Osteoblast (primary cell): ENCODE measurements around the gene PUDP. TPM values are rescaled to one million over a fixed set of nuclear protein-coding genes. Genes with fewer than 3 reads are reported as not detected.
"Not testable (repeated sequence)": the region's sequence is repeated elsewhere in the genome, so short reads cannot be mapped to it uniquely, and the experiment has no call there.

Experiments used
- DNase-seq: peaks from one replicate; pipeline ENCODE4 v3.0.0; 2011; ENCODE audit warnings: low spot score, mixed read lengths; ENCODE audit not compliant: insufficient read length; ENCODE audit errors: missing footprints
- H2AFZ ChIP-seq: 2 replicates; pipeline ENCODE4 v1.6.0; 2011; ENCODE audit warnings: mild to moderate bottlenecking, low read length
- H3K27ac ChIP-seq: 2 replicates; pipeline ENCODE4 v1.5.1; 2011; ENCODE audit warnings: mild to moderate bottlenecking, low read depth, low read length, moderate library complexity
- H3K27me3 ChIP-seq: 2 replicates; pipeline ENCODE4 v1.6.0; 2012; ENCODE audit warnings: mild to moderate bottlenecking, control low read depth, inconsistent platforms, low read length, moderate library complexity; ENCODE audit not compliant: insufficient read depth
- H3K36me3 ChIP-seq: 2 replicates; pipeline ENCODE4 v1.5.1; 2011; ENCODE audit warnings: mild to moderate bottlenecking, low read length, control low read depth, moderate library complexity; ENCODE audit not compliant: insufficient read depth
- H3K4me1 ChIP-seq: 2 replicates; pipeline ENCODE4 v1.5.1; 2011; ENCODE audit warnings: mild to moderate bottlenecking, low read length, control low read depth, moderate library complexity; ENCODE audit not compliant: insufficient read depth
- H3K4me2 ChIP-seq: 2 replicates; pipeline ENCODE4 v1.6.0; 2011; ENCODE audit warnings: mild to moderate bottlenecking, low read length; ENCODE audit not compliant: insufficient read depth
- H3K4me3 ChIP-seq: fragments of 200-600 bp; sonication (generic); 3 replicates; pipeline ENCODE4 v1.5.1; 2012; ENCODE audit warnings: mild to moderate bottlenecking, low read length, inconsistent platforms; ENCODE audit not compliant: insufficient read depth
- H3K79me2 ChIP-seq: 2 replicates; pipeline ENCODE4 v1.6.0; 2012; ENCODE audit warnings: mild to moderate bottlenecking, low read length, control low read depth, inconsistent platforms; ENCODE audit not compliant: insufficient read depth
- H3K9me3 ChIP-seq: 2 replicates; pipeline ENCODE4 v1.5.1; 2011; ENCODE audit warnings: low read depth, low read length, control low read depth
- H4K20me1 ChIP-seq: 2 replicates; pipeline ENCODE4 v1.6.0; 2012; ENCODE audit warnings: mild to moderate bottlenecking, low read length, control low read depth; ENCODE audit not compliant: insufficient read depth
- total RNA-seq: library from RNA; depleted of rRNA; stranded (reverse); fragments of >200 nt; gene quantifications from 2 replicates; pipeline ENCODE4 v1.2.3, GENCODE V29; 2012
- TF ChIP-seq, protein P1 (sequence below): IDR thresholded peaks from 2 replicates; pipeline ENCODE4 v1.5.1; 2011; ENCODE audit warnings: mild to moderate bottlenecking, low read depth, low read length, moderate library complexity; ENCODE audit errors: extremely low read depth

Gene PUDP
- total RNA-seq, 1 donor: 6.5 TPM

- Histone ChIP-seq H3K27me3 (no peaks in the 10 kb centered on the region), H3K4me1 (no peaks in the 10 kb centered on the region), H3K36me3 (no peaks in the 10 kb centered on the region), H4K20me1 (no peaks in the 10 kb centered on the region), H3K9me3 (no peaks in the 10 kb centered on the region), H2AFZ (no peak overlapping the region), H3K4me3 (no peak overlapping the region), H3K79me2 (no peaks in the 10 kb centered on the region), H3K4me2 (no peak overlapping the region), H3K27ac (no peak overlapping the region)
- TF ChIP-seq, protein P1, sequence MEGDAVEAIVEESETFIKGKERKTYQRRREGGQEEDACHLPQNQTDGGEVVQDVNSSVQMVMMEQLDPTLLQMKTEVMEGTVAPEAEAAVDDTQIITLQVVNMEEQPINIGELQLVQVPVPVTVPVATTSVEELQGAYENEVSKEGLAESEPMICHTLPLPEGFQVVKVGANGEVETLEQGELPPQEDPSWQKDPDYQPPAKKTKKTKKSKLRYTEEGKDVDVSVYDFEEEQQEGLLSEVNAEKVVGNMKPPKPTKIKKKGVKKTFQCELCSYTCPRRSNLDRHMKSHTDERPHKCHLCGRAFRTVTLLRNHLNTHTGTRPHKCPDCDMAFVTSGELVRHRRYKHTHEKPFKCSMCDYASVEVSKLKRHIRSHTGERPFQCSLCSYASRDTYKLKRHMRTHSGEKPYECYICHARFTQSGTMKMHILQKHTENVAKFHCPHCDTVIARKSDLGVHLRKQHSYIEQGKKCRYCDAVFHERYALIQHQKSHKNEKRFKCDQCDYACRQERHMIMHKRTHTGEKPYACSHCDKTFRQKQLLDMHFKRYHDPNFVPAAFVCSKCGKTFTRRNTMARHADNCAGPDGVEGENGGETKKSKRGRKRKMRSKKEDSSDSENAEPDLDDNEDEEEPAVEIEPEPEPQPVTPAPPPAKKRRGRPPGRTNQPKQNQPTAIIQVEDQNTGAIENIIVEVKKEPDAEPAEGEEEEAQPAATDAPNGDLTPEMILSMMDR: no peak
- no peak for DNase-seq
Observed at GRCh38 chrX:7025471-7025870, 122.5 kb downstream of the PUDP start.

DNA sequence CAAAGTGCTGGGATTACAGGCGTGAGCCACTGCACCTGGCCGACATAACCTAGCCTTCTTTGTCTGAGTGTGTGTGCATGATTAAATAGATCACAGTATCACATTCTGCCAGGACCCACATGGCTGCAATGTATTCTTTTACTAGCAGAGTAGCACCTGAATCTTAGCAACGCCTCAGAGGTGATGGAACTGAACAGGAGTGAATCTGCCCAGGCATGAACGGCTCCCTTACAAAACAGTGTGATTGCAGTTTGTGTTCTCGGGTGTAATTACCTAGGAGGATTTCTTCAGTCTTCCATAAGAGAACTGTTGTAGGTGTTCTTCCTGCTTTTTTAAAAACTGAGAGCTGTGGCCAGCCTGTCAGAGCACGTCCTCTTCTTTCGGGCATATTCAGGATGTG is 123.1 kb downstream of the PUDP start:
- TF ChIP-seq, protein P1: no peak
- Histone ChIP-seq H3K4me3 (no peak overlapping the region), H3K36me3 (no peaks in the 10 kb centered on the region), H3K9me3 (no peaks in the 10 kb centered on the region), H3K4me2 (no peak overlapping the region), H3K27me3 (no peaks in the 10 kb centered on the region), H2AFZ (no peak overlapping the region), H4K20me1 (no peaks in the 10 kb centered on the region), H3K27ac (no peak overlapping the region), H3K79me2 (no peaks in the 10 kb centered on the region), H3K4me1 (no peaks in the 10 kb centered on the region)
- DNase-seq: no peak

DNA sequence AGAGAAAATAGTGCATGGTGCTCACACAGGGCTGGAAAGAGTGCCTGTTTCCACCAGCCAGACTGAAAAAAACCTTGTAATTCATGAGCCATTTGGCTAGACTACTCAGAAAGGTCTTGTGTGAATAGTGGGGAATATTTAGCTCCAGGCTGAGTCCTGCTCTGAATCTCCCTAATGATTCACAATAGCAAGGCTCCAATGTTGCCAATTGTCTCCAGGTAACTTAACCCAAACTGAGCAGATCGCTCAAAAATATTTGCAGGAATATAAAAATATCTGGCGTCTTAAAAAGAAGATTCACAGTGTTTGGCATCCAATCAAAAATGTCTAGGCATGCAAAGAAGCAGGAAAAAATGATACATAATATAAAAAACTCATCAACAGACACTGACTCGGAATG is 125.0 kb downstream of the PUDP start:
- not testable (repeated sequence) for H3K4me3 ChIP-seq, H3K4me2 ChIP-seq, H3K27ac ChIP-seq, H3K4me1 ChIP-seq, H4K20me1 ChIP-seq, H3K27me3 ChIP-seq, H3K79me2 ChIP-seq, H3K36me3 ChIP-seq, H2AFZ ChIP-seq, DNase-seq, H3K9me3 ChIP-seq

DNA sequence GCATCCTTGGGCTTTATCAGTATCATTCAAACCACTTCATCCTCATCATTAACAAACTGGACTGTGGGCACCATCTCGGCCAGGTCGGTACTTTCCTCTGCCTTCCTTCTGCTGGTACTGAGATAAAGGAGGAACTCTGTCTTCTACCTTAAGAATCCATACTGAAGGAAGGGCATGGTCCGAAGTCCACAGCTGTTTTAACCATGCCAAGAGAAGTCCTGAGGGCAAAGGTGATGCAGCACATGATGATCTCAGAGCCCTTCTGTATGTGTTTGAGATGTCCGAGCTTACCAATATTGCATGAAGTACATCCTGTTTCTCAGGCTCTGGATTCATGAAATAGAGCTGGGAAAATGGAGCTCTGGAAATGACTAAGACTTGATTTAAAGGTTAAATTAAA is 126.0 kb downstream of the PUDP start:
- TF ChIP-seq, protein P1: no peak
- no peaks in the 10 kb centered on the region for H4K20me1 ChIP-seq
- H3K4me1 ChIP-seq: no peaks in the 10 kb centered on the region
- no peak overlapping the region for H3K27ac ChIP-seq
- H3K36me3 ChIP-seq: no peaks in the 10 kb centered on the region
- H3K9me3 ChIP-seq: no peaks in the 10 kb centered on the region
- no peak overlapping the region for H3K4me2 ChIP-seq
- H3K79me2 ChIP-seq: no peaks in the 10 kb centered on the region
- H3K4me3 ChIP-seq: no peak overlapping the region
- H2AFZ ChIP-seq: no peak overlapping the region
- DNase-seq: no peak
- H3K27me3 ChIP-seq: no peaks in the 10 kb centered on the region

DNA sequence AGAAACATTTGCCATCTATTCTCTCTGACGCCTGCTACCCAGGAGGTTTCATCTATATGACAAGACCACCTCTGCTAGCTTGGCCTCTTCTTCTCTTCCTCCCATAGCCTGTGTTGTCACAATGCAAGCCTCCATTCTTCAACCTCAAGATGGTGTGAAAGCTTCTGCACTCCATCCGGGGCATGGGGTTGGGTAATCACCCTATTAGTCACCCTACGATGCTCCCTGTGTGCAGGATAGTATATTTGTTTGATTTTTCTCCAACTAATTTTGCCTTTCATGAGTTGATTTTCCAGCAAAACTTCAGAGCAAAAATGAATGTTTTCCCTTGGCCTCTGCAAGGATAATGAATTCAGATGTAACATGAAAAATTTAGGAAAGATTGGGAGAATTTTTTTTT is 128.4 kb downstream of the PUDP start:
- Histone ChIP-seq H3K9me3 (no peaks in the 10 kb centered on the region), H3K36me3 (no peaks in the 10 kb centered on the region), H3K27ac (no peak overlapping the region), H3K27me3 (no peaks in the 10 kb centered on the region), H4K20me1 (no peaks in the 10 kb centered on the region), H3K4me1 (no peaks in the 10 kb centered on the region), H3K4me3 (no peak overlapping the region), H3K79me2 (no peaks in the 10 kb centered on the region), H3K4me2 (no peak overlapping the region), H2AFZ (no peak overlapping the region)
- TF ChIP-seq, protein P1: no peak
- no peak for DNase-seq

GRCh38 chrX:7012262-7012834 is 135.6 kb downstream of the PUDP start:
- H3K4me1 ChIP-seq, DNase-seq, H3K9me3 ChIP-seq, H3K79me2 ChIP-seq, H3K27me3 ChIP-seq, H3K4me2 ChIP-seq, H3K27ac ChIP-seq, H4K20me1 ChIP-seq, H2AFZ ChIP-seq, H3K4me3 ChIP-seq, H3K36me3 ChIP-seq: not testable (repeated sequence)
